Measurements from ENCODE around the gene MED4.

- TF ChIP-seq CTCF (conservative IDR thresholded peaks at IDR 0.05; ENCODE audit: low read depth, low read length) = no peak
- TF ChIP-seq EZH2 (IDR thresholded peaks at IDR 0.05; ENCODE audit: borderline replicate concordance, low read depth, low read length, poor library complexity, severe bottlenecking) = no peak
These were observed 28.5 kb downstream of the MED4 start for GRCh38 chr13:48066310-48066989.

Measured in A673 (cell line).